ENCODE results near the gene PDXK.

DNA sequence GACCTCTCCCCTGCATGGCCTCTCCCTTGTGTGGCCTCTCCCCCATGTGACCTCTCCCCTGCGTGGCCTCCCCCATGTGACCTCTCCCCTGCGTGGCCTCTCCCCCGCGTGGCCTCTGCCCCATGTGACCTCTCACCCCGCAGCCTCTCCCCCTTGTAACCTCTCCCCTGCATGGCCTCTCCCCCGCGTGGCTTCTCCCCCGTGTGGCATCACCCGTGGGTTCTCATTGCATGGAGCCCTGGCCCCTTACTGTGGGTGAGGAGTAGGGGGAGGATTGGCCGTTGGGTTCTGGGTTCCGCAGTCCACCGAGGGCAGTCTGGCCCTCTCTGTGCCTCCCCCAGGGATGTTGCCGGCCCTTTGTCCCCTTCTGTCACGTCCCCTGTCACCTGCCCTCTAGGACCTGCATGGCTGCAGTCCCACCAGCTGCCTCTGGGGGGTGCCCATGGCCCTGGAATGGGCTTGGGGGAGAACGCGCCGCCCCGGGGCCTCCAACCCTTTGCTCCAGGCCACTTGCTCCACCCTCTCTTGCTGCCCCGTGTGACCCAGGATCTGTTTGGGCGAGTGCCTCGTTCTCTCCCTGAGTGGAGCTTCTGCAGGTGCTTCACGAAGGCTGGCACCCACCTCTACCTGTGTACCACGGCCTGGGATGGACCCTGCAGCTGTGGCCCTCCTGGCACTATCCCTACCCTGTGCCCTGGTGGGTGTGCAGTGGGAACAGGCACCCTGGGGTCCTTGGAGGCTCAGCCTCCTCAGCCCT lies 91.8 kb downstream of the PDXK start:
- no peak; the same call in 1 of the 2 replicates for TF ChIP-seq POLR2AphosphoS5 (IDR thresholded peaks at IDR 0.05; ENCODE audit: low read depth, low read length)
- TF ChIP-seq, protein P1, sequence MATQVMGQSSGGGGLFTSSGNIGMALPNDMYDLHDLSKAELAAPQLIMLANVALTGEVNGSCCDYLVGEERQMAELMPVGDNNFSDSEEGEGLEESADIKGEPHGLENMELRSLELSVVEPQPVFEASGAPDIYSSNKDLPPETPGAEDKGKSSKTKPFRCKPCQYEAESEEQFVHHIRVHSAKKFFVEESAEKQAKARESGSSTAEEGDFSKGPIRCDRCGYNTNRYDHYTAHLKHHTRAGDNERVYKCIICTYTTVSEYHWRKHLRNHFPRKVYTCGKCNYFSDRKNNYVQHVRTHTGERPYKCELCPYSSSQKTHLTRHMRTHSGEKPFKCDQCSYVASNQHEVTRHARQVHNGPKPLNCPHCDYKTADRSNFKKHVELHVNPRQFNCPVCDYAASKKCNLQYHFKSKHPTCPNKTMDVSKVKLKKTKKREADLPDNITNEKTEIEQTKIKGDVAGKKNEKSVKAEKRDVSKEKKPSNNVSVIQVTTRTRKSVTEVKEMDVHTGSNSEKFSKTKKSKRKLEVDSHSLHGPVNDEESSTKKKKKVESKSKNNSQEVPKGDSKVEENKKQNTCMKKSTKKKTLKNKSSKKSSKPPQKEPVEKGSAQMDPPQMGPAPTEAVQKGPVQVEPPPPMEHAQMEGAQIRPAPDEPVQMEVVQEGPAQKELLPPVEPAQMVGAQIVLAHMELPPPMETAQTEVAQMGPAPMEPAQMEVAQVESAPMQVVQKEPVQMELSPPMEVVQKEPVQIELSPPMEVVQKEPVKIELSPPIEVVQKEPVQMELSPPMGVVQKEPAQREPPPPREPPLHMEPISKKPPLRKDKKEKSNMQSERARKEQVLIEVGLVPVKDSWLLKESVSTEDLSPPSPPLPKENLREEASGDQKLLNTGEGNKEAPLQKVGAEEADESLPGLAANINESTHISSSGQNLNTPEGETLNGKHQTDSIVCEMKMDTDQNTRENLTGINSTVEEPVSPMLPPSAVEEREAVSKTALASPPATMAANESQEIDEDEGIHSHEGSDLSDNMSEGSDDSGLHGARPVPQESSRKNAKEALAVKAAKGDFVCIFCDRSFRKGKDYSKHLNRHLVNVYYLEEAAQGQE (IDR thresholded peaks at IDR 0.05; ENCODE audit: insufficient read depth in 1 of 2, low read depth in 2 of 2, low read length in 2 of 2): no peak
